ENCODE results near the gene CTNNA1.

- no peak for TF ChIP-seq EZH2phosphoT487 (IDR thresholded peaks at IDR 0.05; ENCODE audit: insufficient read depth, low read depth)
- no peak for TF ChIP-seq EZH2 (IDR thresholded peaks at IDR 0.05; ENCODE audit: insufficient read depth, poor library complexity, severe bottlenecking)
These were observed 46.4 kb upstream of the CTNNA1 start for GRCh38 chr5:138706655-138707480.
